Measurements from ENCODE around the gene MYMX. TPM values are rescaled to one million over a fixed set of nuclear protein-coding genes. Genes with fewer than 3 reads are reported as not detected.

Gene MYMX
- total RNA-seq, 4 donors from 2014 or later: 0.95 TPM; not detected in 3

GRCh38 chr6:44207966-44208365, 8.8 kb upstream of the MYMX start:
- DNase-seq: no peak
- in situ Hi-C loops (cut with MboI; ENCODE audit: low pct_ligation_motif_present in 1 of 4, low pct_unique_long_range_greater_than_20kb in 1 of 4, low sequenced_read_pairs in 3 of 4): no loop called here

GRCh38 chr6:44211284-44211683, 5.4 kb upstream of the MYMX start:
- Histone ChIP-seq H3K27me3 (no peaks in the 10 kb centered on the region), H3K4me1 (peaks cover 0 to 3% (median 0%) of the 10 kb centered on the region in 4 donors), H3K36me3 (no peaks in the 10 kb centered on the region), H3K27ac (no peak overlapping the region), H3K4me3 (no peak overlapping the region), H3K9me3 (no peaks in the 10 kb centered on the region)
- intact Hi-C loops (cut with DNase I; ENCODE audit: low total_unique reads) (no loop called here), in situ Hi-C loops (cut with MboI; ENCODE audit: low pct_ligation_motif_present in 1 of 4, low pct_unique_long_range_greater_than_20kb in 1 of 4, low sequenced_read_pairs in 3 of 4) (no loop called here)
- WGBS, 2 donors (ENCODE audit: low coverage in 1 of 2): 82 to 94% methylated on average over 3 of the region's 3 CpGs
- TF ChIP-seq POLR2A (IDR thresholded peaks at IDR 0.05) (no peak), POLR2AphosphoS5 (IDR thresholded peaks at IDR 0.05) (no peak), EP300 (IDR thresholded peaks at IDR 0.05; ENCODE audit: low read depth) (no peak), CTCF (IDR thresholded peaks at IDR 0.05) (no peak)
- no peak for DNase-seq

More at GRCh38 chr6:44207966-44208365, 8.8 kb upstream of the MYMX start:
- H3K27ac ChIP-seq: no peak overlapping the region
- TF ChIP-seq CTCF (IDR thresholded peaks at IDR 0.05): no peak
- TF ChIP-seq POLR2A (IDR thresholded peaks at IDR 0.05): no peak
- no peak for TF ChIP-seq POLR2AphosphoS5 (IDR thresholded peaks at IDR 0.05)
- TF ChIP-seq EP300 (IDR thresholded peaks at IDR 0.05; ENCODE audit: low read depth): no peak
- no peak overlapping the region for H3K4me3 ChIP-seq
- H3K27me3 ChIP-seq: no peaks in the 10 kb centered on the region
- H3K4me1 ChIP-seq: peaks cover 0 to 13% (median 7%) of the 10 kb centered on the region in 4 donors
- H3K36me3 ChIP-seq: no peaks in the 10 kb centered on the region
- 88 to 93% methylated on average over 2 to 6 of the region's 6 CpGs for WGBS, 2 donors (ENCODE audit: low coverage in 1 of 2)
- intact Hi-C loops (cut with DNase I; ENCODE audit: low total_unique reads): no loop called here
- H3K9me3 ChIP-seq: no peaks in the 10 kb centered on the region

- TF ChIP-seq EP300 (IDR thresholded peaks at IDR 0.05; ENCODE audit: low read depth): no peak
- no peak for TF ChIP-seq POLR2A (IDR thresholded peaks at IDR 0.05)
- no peak for TF ChIP-seq POLR2AphosphoS5 (IDR thresholded peaks at IDR 0.05)
- TF ChIP-seq CTCF (IDR thresholded peaks at IDR 0.05): no peak
- H3K36me3 ChIP-seq: no peaks in the 10 kb centered on the region
- H3K9me3 ChIP-seq: no peaks in the 10 kb centered on the region
- no peak overlapping the region for H3K27ac ChIP-seq
- H3K27me3 ChIP-seq: no peaks in the 10 kb centered on the region
- intact Hi-C loops (cut with DNase I; ENCODE audit: low total_unique reads) (loop anchor here (2.0 kb wide), 1 partner anchor 36 kb away; no protein-coding TSS in a partner anchor), in situ Hi-C loops (cut with MboI; ENCODE audit: low pct_ligation_motif_present in 1 of 4, low pct_unique_long_range_greater_than_20kb in 1 of 4, low sequenced_read_pairs in 3 of 4) (no loop called here)
- WGBS, 2 donors (ENCODE audit: low coverage in 1 of 2): 85% methylated on average over 6 of the region's 6 CpGs; no CpG with 5 or more reads in 1 of the 2 donors
- peaks cover 11 to 31% (median 23%) of the 10 kb centered on the region in 4 donors for H3K4me1 ChIP-seq
- H3K4me3 ChIP-seq: no peak overlapping the region
- no peak for DNase-seq
Measured at GRCh38 chr6:44214307-44214706, 2.4 kb upstream of the MYMX start.

GRCh38 chr6:44217332-44218143, 812 bp downstream of the MYMX start:
- TF ChIP-seq EP300 (IDR thresholded peaks at IDR 0.05; ENCODE audit: low read depth) (no peak), POLR2A (IDR thresholded peaks at IDR 0.05) (no peak), CTCF (IDR thresholded peaks at IDR 0.05) (no peak), POLR2AphosphoS5 (IDR thresholded peaks at IDR 0.05) (peak in 1 of 3 donors; percentile 49)
- Histone ChIP-seq H3K4me3 (no peak overlapping the region), H3K36me3 (no peaks in the 10 kb centered on the region), H3K9me3 (no peaks in the 10 kb centered on the region), H3K27ac (peak overlapping the region; percentile 48 to 94 (median 86)), H3K27me3 (no peaks in the 10 kb centered on the region), H3K4me1 (peaks cover 24 to 62% (median 48%) of the 10 kb centered on the region in 4 donors)
- peak; percentile 42 for DNase-seq
- in situ Hi-C loops (cut with MboI; ENCODE audit: low pct_ligation_motif_present in 1 of 4, low pct_unique_long_range_greater_than_20kb in 1 of 4, low sequenced_read_pairs in 3 of 4) (no loop called here), intact Hi-C loops (cut with DNase I; ENCODE audit: low total_unique reads) (no loop called here)
- WGBS, 2 donors (ENCODE audit: low coverage in 1 of 2): 70 to 100% methylated on average over 1 to 16 of the region's 16 CpGs
